ENCODE data around the gene NR2C2.
A peak's percentile ranks its signal among the peaks of the same experiment; 100 is the strongest.
"Not testable (repeated sequence)": the region's sequence is repeated elsewhere in the genome, so short reads cannot be mapped to it uniquely, and the experiment has no call there.

The NR2C2 gene

DNA sequence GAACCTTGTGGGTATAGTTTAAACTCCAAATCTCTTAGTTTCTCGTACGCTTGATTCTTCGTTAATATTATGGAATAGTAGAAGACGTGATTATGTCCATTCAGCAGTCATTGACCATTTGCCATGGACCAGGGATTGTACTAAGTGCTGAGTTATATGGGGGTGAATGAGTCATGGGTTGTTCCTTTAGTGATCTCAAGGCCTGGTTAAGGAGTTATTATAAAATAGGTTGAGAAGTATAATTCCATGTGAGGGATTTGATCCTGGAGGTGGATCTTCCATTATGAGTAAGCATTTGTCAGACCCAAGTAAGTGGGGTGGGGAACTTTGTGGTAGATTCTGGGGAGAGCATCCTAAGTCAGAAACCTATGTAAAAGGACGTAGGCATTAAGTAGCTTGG lies 15.4 kb downstream of the NR2C2 start:
- DNase-seq: no peak

DNA sequence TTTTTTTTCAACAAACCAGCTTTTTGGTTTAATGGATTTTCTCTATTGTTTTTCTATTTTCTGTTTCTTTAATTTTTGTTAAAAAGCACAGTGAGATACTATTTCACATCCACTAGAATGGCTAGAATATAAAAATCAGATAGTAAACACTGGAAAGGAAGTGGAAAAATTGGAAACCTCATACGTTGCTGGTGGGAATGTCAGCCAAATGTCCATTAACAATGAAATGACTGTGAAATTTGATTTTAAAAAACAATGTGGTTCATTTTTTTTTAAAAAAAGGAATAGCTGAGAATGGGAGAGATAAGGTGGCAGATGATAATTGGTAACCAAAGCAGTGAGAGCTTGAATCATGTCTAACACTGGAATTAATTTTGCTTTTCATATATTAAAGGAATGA lies 19.9 kb downstream of the NR2C2 start:
- DNase-seq: no peak

DNA sequence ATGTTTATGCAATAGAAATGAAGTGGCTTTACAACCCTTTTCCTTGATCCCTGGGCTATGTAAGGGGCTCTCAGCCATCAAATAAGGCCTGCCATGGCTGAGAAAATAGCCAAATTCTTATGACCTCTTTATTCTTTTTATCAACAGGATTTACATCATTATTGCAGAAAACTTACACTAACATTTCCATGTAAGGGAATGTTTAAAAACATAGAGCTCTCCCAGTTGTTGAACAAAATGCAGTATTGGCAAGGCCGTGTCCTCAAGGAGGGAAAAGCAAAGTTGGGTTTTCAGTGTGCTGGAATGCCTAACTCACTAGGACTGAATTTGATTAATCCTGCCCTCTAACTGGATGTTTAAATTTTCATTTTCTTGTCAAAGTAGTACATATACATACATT lies 22.3 kb downstream of the NR2C2 start:
- no peak for DNase-seq

DNA sequence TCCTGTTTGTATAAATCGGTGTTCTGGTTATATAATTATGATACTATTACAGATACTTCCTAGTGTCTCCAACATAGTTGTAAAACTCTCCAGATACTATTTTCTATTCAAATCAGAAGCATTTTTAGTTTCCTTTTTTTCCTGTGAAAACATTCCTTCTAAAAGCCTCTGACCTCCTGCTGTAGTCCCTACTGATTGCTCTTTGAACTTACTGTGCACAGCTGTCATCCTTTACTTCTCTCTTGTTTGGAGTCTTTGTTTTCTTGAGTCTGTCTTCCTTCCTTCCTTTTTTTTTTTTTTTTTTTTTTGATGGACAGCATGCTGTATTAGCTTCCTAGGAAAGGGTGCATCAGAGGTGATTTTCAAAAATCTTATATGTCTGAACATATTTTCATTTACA lies 28.9 kb downstream of the NR2C2 start:
- no peak for DNase-seq

DNA sequence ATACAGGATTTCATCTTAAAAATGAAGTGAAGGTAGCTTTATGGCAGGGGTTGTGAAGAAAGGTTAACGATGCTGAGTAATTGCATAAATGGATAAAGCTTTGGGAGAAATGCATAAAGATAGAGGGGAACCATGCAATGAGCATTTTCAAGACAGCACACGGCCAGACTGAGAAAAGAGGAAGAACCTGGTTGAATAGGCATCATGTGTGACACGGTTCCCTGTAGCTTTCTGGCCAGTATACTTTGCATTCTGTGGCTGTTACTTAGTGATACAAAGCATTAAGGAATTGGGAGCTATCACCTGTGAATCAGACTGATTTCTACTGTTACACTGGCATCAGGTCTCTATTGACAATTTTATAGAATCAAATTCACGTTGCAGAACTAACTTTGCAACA lies 33.3 kb downstream of the NR2C2 start:
- DNase-seq: no peak

DNA sequence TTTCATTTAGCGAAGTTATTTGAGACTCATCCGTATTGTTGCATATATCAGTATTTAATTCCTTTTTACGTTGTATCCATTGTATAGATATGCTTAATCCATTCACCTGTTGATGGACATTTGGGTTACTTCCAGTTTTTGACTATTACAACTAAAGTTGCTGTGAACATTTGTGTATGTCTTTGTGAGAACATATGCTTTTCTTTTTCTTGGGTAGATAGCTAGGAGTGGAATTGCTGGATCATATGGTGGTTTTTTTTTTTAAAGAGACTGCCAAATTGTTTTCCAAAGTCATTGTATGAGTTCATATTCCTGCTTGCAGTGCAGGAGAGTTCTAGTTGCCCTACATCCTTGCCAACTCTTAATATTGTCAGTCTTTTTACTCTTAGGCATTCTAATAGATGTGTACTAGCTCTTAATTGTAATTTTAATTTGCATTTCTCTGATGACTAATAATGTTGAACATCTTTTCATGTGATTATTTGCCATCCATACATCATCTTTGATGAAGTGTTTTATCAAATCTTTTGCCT lies 37.3 kb downstream of the NR2C2 start:
- DNase-seq: no peak

DNA sequence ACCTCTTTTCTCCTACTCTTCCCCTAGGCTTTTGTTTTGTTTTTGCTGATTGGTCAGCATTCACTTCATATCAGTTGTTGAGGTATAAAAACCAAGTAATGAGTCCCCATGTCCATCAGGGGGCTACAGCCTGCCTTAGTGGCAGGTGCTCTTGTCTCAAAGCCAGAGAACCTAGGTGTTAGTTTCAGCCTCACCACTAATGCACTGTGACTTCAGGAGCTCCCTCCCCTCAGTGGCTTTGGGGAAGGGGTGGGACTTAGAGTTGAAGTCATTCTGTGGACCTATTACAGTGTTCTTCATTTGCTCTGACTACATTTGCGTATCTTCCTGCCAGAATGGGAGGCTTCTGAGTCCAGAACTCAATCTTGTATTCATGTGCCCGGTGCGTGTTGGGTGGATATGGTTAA lies 41.6 kb downstream of the NR2C2 start:
- peak in 1 of 5 donors; percentile 60 for DNase-seq

DNA sequence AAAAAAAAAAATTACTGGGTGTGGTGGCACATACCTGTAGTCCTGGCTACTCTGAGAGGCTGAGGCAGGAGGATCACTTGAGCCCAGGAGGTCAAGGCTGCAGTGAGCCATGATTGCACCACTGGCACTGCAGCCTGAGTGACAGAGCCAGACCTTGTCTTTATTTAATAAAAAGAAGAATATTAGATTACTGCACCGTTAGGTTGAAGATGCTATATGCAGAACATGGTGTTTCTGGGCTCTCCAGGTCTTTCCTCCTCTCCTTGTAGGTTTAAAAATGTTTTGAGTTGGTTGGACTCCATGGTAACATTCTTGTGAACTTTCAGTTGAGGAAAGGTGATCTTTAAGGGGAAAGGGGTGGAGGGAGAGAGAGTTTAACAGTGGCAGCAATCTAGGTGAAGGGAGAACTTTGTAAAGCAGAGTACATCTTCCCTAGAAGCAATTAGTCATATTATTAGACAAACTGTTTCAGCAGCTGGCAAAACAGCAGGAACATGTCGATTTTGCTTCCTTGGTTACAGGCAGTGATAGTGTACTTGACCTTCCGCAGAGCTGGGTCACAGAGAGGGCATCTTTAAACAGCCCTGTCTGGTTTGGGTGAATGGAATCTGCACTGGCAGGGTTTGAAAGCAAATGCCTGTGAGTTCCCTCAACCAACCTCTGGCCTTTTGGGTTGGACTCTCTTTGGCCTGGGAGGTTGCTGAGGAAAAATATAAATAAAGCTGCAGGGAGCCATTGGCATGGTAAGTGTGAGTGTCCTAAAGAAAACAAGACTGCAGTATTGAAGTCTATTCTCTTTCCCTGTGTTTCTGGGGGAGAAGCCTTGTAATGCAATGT lies 42.8 kb downstream of the NR2C2 start:
- no peak for DNase-seq

DNA sequence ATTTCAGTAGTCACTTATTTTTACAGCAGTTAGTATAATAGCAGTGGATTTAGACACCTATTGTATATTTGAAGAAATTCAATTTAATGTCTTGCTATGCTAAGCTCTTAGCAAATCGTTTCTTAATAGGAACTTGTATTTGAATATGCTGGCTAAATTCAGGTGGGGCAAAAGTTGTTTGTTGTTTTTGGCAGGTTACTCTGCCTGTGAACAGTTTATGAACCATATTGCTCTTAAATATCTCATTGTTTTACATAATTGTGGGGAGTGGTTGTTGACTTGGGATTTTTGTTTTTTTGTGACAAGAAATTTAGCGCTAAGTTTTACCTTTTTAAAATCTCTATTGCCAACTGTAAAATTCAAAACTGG lies 43.4 kb downstream of the NR2C2 start:
- no peak for DNase-seq

DNA sequence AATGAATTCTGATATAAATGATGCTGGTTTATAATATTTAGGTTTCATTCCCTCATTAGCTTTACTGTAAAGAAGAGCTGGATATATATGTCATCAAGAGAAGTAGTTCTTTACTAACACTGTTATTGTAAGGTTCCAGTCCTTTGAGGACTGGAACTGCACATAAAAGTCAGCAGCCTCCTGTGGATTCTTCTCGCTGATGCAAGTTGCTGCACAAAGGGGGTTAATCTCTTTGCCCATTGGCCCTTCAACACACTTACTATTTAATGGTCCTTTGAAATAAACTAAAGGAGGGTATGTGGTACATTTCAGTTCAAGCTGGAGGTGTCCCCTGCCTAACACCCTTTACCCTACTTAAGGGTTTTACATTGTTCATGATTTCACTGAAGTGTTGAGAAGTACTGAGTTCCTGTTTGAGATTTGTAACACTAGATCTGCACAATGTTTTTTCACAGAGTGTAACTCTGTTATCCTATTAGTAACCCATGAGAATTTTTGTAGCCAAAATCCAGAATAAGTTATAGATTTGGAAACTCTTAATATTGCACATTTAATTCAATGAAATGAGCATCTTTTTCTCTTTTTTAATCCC lies 43.9 kb downstream of the NR2C2 start:
- no peak for DNase-seq

DNA sequence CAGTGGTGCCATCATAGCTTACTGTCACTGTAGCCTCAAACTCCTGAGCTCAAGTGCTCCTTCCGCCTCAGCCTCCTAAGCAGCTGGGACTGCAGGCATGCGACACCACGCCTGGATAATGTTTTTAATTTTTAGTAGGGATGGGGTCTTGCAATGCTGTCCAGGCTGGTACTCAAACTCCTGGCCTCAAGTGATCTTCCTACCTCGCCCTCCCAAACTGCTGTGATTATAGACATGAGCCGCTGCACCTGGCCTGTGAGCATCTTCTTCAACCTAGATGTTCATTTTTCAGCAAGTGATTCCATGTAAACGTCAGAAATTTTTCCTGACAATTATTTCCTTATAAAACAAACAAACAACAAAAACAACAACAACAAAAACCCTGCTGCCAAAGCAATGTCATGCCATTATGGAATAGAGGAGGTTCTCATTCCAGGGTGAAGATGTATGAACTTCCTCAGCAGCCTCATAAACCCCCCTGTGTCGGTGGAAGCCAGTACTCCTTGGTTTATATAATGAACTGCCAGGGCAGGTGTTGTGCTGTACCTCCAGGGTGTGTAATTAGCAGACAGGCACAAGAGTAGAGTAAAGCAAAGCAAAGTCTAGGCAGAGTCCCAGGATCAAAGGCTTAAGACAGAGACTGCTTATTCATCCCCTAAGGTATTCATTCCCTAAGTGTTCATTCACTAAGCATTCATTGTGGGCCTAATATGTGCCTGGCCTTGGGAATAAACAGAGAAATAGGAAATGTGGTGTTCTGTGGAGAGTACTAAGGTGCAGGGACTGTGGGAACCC lies 44.6 kb downstream of the NR2C2 start:
- no peak for DNase-seq

DNA sequence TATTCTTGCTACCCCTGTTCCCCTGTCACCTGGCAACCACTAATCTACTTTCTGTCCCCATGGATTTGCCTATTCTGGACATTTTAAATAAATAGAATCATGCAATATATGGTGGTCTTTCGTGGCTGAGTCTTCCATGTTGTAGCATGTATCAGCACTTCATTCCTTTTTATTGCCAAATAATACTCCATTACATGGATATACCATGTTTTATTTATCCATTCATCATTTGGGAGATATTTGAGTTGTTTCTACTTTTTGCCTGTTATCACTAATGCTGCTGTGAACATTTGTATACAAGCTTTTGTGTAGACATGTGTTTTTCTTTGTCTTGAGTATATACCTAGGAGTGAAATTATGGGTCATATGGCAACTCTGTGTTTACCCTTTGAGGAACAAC lies 50.6 kb downstream of the NR2C2 start:
- DNase-seq: no peak

DNA sequence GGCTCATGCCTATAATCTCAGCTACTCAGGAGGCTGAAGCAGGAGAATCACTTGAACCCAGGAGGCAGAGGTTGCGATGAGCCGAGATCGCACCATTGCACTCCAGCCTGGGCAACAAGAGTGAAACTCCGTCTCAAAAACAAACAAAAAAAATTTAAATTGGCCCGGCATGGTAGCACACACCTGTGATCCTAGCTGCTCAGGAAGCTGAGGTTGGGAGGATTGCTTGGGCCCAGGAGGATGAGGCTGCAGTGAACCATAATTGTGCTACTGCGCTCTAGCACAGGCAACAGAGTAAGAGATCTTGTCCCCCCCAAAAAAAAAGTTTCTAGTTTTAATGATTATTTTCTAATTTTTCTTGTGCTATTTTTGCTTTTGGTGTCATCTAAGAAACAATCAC lies 51.8 kb downstream of the NR2C2 start:
- not testable (repeated sequence) for DNase-seq

DNA sequence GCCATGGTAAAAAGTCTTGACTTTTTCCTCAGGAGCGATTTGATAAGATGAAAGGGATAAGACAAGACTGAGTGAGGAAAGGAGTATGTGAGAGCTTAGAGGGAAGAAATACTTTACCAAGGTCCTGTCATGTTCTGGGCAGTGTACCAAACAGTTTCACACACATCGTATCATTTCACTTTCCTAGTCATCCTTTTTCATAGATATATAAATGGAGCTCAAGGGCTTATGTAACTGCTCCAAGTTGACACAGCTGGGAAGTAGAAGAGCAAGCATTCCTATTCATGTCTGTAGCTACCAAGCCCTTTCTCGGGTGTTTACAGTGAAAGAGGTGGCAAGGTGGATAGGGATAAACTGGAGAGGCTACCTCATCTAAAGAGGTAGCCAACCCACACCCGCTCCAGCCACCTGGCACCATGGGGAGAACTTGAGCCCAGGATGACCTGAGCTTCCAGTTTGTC lies 60.3 kb downstream of the NR2C2 start:
- DNase-seq: no peak

DNA sequence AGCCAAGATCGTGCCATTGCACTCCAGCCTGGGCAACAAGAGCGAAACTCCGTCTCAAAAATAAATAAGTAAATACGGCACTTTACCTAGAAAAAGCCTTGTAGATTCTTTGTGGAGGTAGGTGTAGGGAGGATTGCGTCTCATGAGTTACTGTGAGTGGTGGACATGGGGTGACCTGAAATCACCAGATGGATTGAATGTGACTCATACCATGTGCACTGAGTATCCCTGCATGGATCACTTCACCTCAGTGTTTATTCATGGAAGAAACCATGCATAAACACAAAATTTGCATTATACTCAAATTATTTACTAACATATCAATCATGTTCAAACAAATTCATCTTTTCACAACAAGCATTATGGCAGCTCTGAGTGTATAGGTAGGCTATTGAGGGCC lies 61.8 kb downstream of the NR2C2 start:
- DNase-seq: no peak

DNA sequence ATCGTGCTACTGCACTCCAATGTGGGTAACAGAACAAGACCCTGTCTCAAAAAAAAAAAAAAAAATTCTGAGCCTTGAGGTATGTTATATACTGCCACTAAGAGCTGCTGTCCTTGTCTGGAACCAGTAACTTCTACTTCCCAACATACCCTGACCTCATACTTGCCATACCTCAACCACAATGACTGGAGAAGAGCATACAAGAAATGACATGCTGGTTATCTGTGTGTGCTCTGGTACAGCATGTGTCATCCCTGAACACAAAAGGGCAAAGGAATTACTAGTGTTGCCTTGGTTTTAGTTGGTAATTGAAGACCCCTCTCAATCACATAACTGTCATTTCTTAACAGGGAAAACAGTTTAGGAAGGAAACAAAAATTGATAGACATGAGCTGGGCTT lies 63.3 kb downstream of the NR2C2 start:
- no peak for DNase-seq

DNA sequence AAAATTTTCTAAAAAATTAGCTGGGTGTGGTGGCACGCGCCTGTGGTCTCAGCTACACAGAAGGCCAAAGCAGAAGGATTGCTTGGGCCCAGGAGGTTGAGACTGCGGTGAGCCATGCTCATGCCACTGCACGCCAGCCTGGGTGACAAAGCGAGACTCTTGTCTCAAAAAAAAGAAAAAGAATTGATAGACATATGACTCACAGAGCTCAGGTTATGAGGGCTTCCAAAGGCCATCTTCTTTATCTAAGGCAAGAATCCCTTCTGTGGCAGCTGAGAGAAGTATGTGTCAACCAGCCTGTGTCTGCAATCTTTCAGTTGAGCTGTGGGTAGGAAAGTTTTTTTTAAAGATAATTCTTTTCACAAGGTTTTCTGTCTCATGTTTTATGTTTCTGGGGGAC lies 63.8 kb downstream of the NR2C2 start:
- DNase-seq: no peak

DNA sequence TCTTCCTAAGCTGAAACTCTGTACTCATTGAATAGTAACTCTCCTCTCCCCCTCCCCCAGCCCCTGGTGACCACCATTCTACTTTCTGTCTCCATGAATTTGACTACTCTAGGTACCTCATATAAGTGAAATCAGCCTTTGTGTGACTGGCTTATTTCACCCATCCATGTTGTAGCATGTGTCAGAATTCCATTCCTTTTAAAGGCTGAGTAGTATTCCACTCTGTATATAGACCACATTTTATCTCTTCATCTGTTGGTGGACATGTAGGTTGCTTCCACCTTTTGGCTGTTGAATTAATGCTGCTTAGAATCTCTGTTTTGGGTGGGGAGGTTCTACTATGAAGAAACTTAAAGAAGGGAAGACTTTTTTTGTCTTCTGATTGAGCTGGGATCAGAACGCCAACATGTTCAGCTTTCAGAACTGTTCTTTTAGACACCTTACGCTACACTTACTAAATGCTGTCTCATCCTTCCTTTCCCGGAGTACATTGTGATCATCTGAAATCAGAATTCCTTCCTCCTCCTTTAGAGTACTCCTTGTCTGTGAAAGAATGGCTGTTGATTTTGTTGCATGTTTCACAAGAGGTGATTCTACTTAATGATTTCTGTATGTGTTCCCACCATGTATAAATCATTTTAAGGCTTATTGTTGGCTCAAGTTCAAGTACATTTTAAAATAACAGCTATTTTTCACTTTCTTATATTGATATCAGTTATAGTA lies 67.4 kb downstream of the NR2C2 start:
- DNase-seq: no peak

DNA sequence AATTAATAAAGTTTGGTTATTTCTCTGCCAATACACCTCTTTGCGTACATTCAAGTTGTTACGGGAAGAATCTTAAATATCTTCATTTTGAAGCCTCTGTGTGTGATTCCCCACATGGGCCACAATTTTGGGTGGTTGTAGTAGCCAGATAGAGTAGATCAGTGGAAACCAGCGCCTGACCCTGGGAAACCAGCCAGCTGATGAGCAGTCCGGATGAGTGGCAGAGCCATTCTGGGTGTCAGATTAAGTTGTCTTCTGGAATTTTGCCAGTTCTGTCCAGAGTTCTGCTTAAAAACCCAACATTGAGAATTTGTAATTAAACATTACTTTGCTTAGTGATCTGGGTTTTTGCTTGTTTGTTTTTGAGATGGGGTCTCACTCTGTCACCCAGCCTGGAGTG lies 68.1 kb downstream of the NR2C2 start:
- DNase-seq: no peak

DNA sequence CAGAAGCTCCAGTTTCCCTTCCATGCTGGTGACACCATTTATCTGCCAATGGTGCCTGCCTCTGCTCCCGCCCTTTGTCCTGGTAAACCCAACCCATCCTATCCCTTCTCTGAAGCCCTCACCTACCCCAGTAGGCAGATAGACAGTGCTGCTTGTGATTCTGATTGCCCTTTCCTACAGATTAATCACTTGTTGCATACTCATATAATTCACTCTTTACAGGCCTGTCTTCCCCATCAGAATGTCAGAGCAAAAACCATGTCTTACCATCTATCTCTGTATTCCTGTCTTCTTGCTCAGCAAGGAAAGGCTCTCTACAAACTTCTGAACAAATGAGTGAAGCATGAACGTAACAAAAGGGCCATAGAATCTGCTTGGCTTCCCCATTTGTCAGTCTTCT lies 69.8 kb downstream of the NR2C2 start:
- no peak for DNase-seq

DNA sequence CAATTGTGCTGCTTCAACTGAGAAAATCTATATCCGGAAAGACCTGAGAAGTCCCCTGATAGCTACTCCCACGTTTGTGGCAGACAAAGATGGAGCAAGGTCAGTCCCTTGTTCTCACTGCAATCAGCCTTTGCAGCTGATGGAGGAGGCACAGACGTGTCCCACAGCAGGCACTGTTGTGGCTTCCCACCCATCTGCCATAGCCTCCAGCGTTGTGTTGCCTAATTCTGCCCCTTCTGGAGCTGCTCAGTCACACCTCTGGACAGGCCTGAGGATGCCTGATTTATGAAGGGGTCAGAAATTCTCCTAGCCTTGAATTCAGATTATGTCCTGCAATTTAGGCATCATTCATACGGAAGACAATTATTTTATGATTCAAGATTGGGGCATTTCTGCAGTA lies 75.9 kb downstream of the NR2C2 start:
- DNase-seq: no peak

DNA sequence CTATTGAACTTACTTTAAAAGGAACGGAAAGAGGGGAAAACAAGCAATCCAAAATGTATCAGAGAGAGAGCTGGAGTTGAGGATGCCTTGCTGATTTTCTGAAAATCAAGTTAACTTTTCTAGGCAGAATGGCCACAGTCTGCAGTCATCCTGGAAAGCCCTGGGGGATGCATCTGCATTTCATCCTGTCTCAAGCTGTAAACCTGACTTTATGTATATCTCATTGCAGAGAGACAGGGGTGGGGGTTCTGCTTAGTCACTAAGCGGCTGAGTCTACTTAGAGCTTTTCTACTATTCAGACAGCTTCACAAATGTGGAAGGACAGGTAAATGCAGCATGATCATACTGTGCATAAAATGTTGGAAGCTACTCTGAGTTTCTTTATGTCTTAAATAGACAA lies 76.3 kb downstream of the NR2C2 start:
- no peak for DNase-seq

DNA sequence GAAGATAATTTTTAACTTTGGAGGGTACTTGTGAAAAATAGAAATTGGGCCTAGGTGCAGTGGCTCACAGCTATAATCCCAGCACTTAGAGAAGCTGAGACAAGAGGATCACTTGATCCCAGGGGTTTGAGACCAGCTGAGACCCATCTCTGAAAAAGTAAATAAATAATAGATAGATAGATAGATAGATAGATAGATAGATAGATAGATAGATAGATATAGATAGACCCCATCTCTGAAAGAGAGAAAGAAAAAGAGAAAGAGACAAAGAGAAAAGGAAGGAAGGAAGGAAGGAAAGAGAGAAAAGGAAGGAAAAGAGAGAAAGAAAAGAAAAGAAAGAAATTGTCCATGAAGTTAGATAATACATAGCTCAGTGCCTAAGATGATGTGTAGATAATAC lies 82.2 kb downstream of the NR2C2 start:
- DNase-seq: no peak
